HepG2 (cell line): ENCODE measurements around the gene MSL2. TPM values are rescaled to one million over a fixed set of nuclear protein-coding genes. Genes with fewer than 3 reads are reported as not detected.

ENCODE experiments used
- ATAC-seq: fragments of 200-7000 bp; cut with Tn5 transposase; 3 replicates; pipeline ENCODE4 v1.9.1; 2020; ENCODE audit warnings: mild to moderate bottlenecking, moderate library complexity
- BruUV-seq: library from RNA; stranded (reverse); fragments of 400-500 nt; replicated peaks from 2 replicates; lab custom pipeline; 2021; lab: Mats Ljungman, UMichigan
- CTCF ChIA-PET: fragments of 300-600 bp; formaldehyde crosslinking; extraction: SDS; loops from one replicate; lab custom pipeline; 2021; ENCODE audit warnings: low total read pairs, inconsistent platforms, low intra/inter-chr PET ratio; lab: Yijun Ruan, JAX
- POLR2A ChIA-PET: fragments of 350-600 bp; sonication (Branson Sonifier 250); formaldehyde crosslinking; loops from one replicate; lab custom pipeline; 2020; ENCODE audit warnings: antibody characterized with exemption, inconsistent platforms; lab: Yijun Ruan, JAX
- DNase-seq: peaks from one replicate; pipeline ENCODE4 v3.0.0-alpha.2; 2015; ENCODE audit warnings: low spot score
- FAIRE-seq: peaks from 3 replicates; lab custom pipeline; 2011; peaks lifted over from hg19 to GRCh38; lab: Jason Lieb, UNC
- H2AFZ ChIP-seq: one replicate; pipeline ENCODE4 v1.6.1; 2011; ENCODE audit warnings: low read length, inconsistent platforms
- H3K27ac ChIP-seq: fragments of 300-600 bp; 3 replicates; pipeline ENCODE4 v1.8.0; 2011; ENCODE audit warnings: mixed run types, mild to moderate bottlenecking, mixed read lengths, low read length, inconsistent platforms; ENCODE audit not compliant: insufficient read depth; ENCODE audit errors: extremely low read length
- H3K27me3 ChIP-seq, 2 experiments: fragments of 200-600 bp in 1 of 2; 2 replicates in 1 of 2; 3 replicates in 1 of 2; pipeline versions ENCODE4 v1.6.0 to v1.8.0; 2011; ENCODE audit warnings: low read length in 2 of 2, mild to moderate bottlenecking in 2 of 2, moderate library complexity in 2 of 2, inconsistent platforms in 1 of 2; ENCODE audit not compliant: insufficient read depth in 2 of 2, control insufficient read depth in 1 of 2
- H3K36me3 ChIP-seq, 2 experiments: fragments of 200-600 bp in 1 of 2; replicated peaks in 1 of 2; 2 replicates in 1 of 2; 3 replicates in 1 of 2; pipeline versions ENCODE4 v1.5.1 to v1.8.0; 2011; ENCODE audit warnings: low read length in 2 of 2, inconsistent platforms in 1 of 2; ENCODE audit not compliant: insufficient read depth in 2 of 2, control insufficient read depth in 1 of 2
- H3K4me1 ChIP-seq: 2 replicates; pipeline ENCODE4 v1.5.1; 2012; ENCODE audit warnings: low read length, inconsistent platforms; ENCODE audit not compliant: insufficient read depth
- H3K4me2 ChIP-seq: 2 replicates; pipeline ENCODE4 v1.6.0; 2011; ENCODE audit warnings: low read depth, low read length, inconsistent platforms
- H3K4me3 ChIP-seq, 3 experiments: fragments of 200-600 bp in 1 of 3; sonication (generic), shearing (Covaris generic) in 1 of 3; replicated peaks in 1 of 3; 2 replicates each; pipeline ENCODE4 v1.5.1; 2011 to 2016; ENCODE audit warnings: low read length in 3 of 3, inconsistent platforms in 2 of 3, low read depth in 2 of 3, mild to moderate bottlenecking in 2 of 3, control low read depth in 1 of 3, mixed read lengths in 1 of 3; ENCODE audit not compliant: insufficient read depth in 1 of 3
- H3K79me2 ChIP-seq: one replicate; pipeline ENCODE4 v1.6.1; 2011; ENCODE audit warnings: low read length, inconsistent platforms; ENCODE audit not compliant: insufficient read depth
- H3K9ac ChIP-seq: 2 replicates; pipeline ENCODE4 v1.6.0; 2011; ENCODE audit warnings: mild to moderate bottlenecking, low read depth, low read length, inconsistent platforms; ENCODE audit not compliant: insufficient read depth
- H3K9me3 ChIP-seq: 2 replicates; pipeline ENCODE4 v1.5.1; 2012; ENCODE audit warnings: mild to moderate bottlenecking, low read length
- H4K20me1 ChIP-seq: 2 replicates; pipeline ENCODE4 v1.6.0; 2011; ENCODE audit warnings: inconsistent platforms, mild to moderate bottlenecking, low read length, moderate library complexity; ENCODE audit not compliant: insufficient read depth
- ARID2 ChIP-seq: sonication (generic); formaldehyde crosslinking; IDR thresholded peaks from 2 replicates; pipeline ENCODE4 v1.8.1; 2022; ENCODE audit warnings: mild to moderate bottlenecking, missing genetic modification reagents, borderline replicate concordance
- DNMT1 ChIP-seq: sonication (generic); formaldehyde crosslinking; IDR thresholded peaks from 2 replicates; pipeline ENCODE4 v1.5.1; 2020; ENCODE audit warnings: mild to moderate bottlenecking, missing genetic modification reagents
- MTF2 ChIP-seq: sonication (generic); formaldehyde crosslinking; IDR thresholded peaks from 2 replicates; pipeline ENCODE4 v1.5.0; 2020; ENCODE audit warnings: missing genetic modification reagents, borderline replicate concordance
- ZNF20 ChIP-seq: sonication (generic); formaldehyde crosslinking; IDR thresholded peaks from 2 replicates; pipeline ENCODE4 v1.4.0; 2020; ENCODE audit warnings: mild to moderate bottlenecking, moderate library complexity, missing genetic modification reagents
- WGBS: methylation state at CpG from one replicate; pipeline ENCODE4 v1.1.6; 2017; ENCODE audit warnings: low lambda C conversion rate; 5-methylcytosine and 5-hydroxymethylcytosine counted together
- in situ Hi-C: cut with HindIII; loops from 2 replicates; pipeline ENCODE4 v1.10.0; 2017; ENCODE audit warnings: low pct_unique_long_range_greater_than_20kb; ENCODE audit not compliant: extremely low pct_ligation_motif_present
- intact Hi-C: fragments of 100-400 bp; cut with micrococcal nuclease; formaldehyde crosslinking; loops from one replicate; pipeline ENCODE4 v1.10.0; 2022; ENCODE audit not compliant: unreplicated experiment
- polyA plus RNA-seq, 8 experiments: library from polyadenylated mRNA; depleted of rRNA in 3 of 8; stranded (reverse) in 7 of 8; unstranded in 1 of 8; fragments of >200 nt; fragmentation: Illumina TruSeq in 4 of 8; extraction: Trizol in 4 of 8; gene quantifications; 2 replicates each; pipeline versions ENCODE4 v1.2.1 to v1.2.3, GENCODE V29; 2011 to 2016; ENCODE audit warnings: low read depth in 4 of 8, missing spikeins in 1 of 8, mixed read lengths in 1 of 8; ENCODE audit not compliant: insufficient read depth in 1 of 8
- total RNA-seq, 5 experiments: library from RNA; depleted of rRNA; stranded (reverse); fragments of >200 nt; fragmentation: Illumina TruSeq; extraction: Trizol; gene quantifications; 2 replicates each; pipeline ENCODE4 v1.2.3, GENCODE V29; 2016; ENCODE audit warnings: low read depth in 1 of 5
- TF ChIP-seq, protein P1 (sequence below), 2 experiments: sonication (generic) in 1 of 2; formaldehyde crosslinking in 1 of 2; IDR thresholded peaks; 2 replicates each; pipeline versions ENCODE4 v1.4.0 to v1.6.1; 2016 to 2020; ENCODE audit warnings: borderline replicate concordance in 1 of 2, low read depth in 1 of 2, mild to moderate bottlenecking in 1 of 2, missing genetic modification reagents in 1 of 2
- TF ChIP-seq, protein P2 (sequence below): sonication (generic); formaldehyde crosslinking; IDR thresholded peaks from 2 replicates; pipeline ENCODE4 v1.4.0; 2020; ENCODE audit warnings: mild to moderate bottlenecking, missing genetic modification reagents

Gene MSL2
- total and polyA plus RNA-seq, 2 of the 13 experiments (the other 11 are each of a cell fraction or from before 2014, with no cell fraction given) = 6.9 to 11.7 TPM

DNA sequence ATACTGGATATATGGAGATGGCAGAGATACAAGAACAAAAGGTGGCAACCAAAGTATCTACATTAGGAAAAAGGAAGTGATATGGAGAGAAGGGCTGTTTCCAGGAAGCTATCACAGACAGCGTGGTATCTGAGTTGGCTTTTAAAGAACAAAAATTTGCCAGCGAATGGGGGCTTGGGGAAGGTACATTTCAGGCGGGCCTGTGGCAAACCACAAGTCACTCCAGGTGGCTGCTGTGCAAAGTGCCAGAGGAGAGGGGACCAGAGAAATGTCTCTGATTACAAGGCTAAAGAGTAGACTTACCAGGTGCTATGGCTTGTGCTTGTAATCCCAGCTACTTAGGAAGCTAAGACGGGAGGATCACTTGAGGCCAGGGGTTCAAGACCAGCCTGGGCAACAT is 91.1 kb downstream of the MSL2 start:
- H3K4me1 ChIP-seq = no peaks in the 10 kb centered on the region
- no peak for ATAC-seq
- no TSS peak for BruUV-seq
- H2AFZ ChIP-seq = no peak overlapping the region
- H3K27me3 ChIP-seq = no peaks in the 10 kb centered on the region
- in situ Hi-C loops = no loop called here
- no peaks in the 10 kb centered on the region for H4K20me1 ChIP-seq
- no peak for DNase-seq
- no peaks in the 10 kb centered on the region for H3K9me3 ChIP-seq
- TF ChIP-seq DNMT1 = no peak
- TF ChIP-seq, protein P1, sequence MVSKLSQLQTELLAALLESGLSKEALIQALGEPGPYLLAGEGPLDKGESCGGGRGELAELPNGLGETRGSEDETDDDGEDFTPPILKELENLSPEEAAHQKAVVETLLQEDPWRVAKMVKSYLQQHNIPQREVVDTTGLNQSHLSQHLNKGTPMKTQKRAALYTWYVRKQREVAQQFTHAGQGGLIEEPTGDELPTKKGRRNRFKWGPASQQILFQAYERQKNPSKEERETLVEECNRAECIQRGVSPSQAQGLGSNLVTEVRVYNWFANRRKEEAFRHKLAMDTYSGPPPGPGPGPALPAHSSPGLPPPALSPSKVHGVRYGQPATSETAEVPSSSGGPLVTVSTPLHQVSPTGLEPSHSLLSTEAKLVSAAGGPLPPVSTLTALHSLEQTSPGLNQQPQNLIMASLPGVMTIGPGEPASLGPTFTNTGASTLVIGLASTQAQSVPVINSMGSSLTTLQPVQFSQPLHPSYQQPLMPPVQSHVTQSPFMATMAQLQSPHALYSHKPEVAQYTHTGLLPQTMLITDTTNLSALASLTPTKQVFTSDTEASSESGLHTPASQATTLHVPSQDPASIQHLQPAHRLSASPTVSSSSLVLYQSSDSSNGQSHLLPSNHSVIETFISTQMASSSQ (IDR thresholded peaks at IDR 0.05; ENCODE audit: low read depth) = no peak
- TF ChIP-seq, protein P1 (CRISPR knock-in tag; IDR thresholded peaks at IDR 0.05; ENCODE audit: borderline replicate concordance) = no peak
- no peak for TF ChIP-seq ARID2 (CRISPR knock-in tag)
- no peak for TF ChIP-seq ZNF20 (CRISPR knock-in tag)
- TF ChIP-seq MTF2 (CRISPR knock-in tag) = no peak
- TF ChIP-seq, protein P2, sequence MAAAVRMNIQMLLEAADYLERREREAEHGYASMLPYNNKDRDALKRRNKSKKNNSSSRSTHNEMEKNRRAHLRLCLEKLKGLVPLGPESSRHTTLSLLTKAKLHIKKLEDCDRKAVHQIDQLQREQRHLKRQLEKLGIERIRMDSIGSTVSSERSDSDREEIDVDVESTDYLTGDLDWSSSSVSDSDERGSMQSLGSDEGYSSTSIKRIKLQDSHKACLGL (CRISPR knock-in tag) = no peak
- POLR2A ChIA-PET = no interaction called here
- no peak overlapping the region for H3K4me2 ChIP-seq
- H3K9ac ChIP-seq = no peak overlapping the region
- no peaks in the 10 kb centered on the region for H3K36me3 ChIP-seq
- H3K27ac ChIP-seq = no peak overlapping the region
- intact Hi-C loops = no loop called here
- WGBS = 86% methylated on average over 4 of the region's 4 CpGs
- no peaks in the 10 kb centered on the region for H3K79me2 ChIP-seq
- CTCF ChIA-PET = no interaction called here
- no peak overlapping the region for H3K4me3 ChIP-seq
- FAIRE-seq = no peak

Other genes with a start within 250 kb of the MSL2 start
- 0.07 and 0.18 TPM in 2 replicates for gene PPP2R3A, start 230.6 kb downstream of the MSL2 start, total RNA-seq (2016; rRNA removed; fragmentation: Illumina TruSeq; extraction: Trizol)
- gene PPP2R3A, start 230.6 kb downstream of the MSL2 start, polyA plus RNA-seq (2011; rRNA removed) = 0.08 and 0.12 TPM in 2 replicates
- gene PCCB, start 54.0 kb upstream of the MSL2 start, total RNA-seq (2016; rRNA removed; fragmentation: Illumina TruSeq; extraction: Trizol) = 88.7 and 92.6 TPM in 2 replicates
- 65.7 and 84.1 TPM in 2 replicates for gene PCCB, start 54.0 kb upstream of the MSL2 start, polyA plus RNA-seq (2011; rRNA removed)